Left ventricle myocardium inferior (tissue), 1 donor: Measurements from ENCODE around the gene NUP205. TPM values are rescaled to one million over a fixed set of nuclear protein-coding genes. Genes with fewer than 3 reads are reported as not detected.
A peak's percentile ranks its signal among the peaks of the same experiment; 100 is the strongest.
"Not testable (repeated sequence)": the region's sequence is repeated elsewhere in the genome, so short reads cannot be mapped to it uniquely, and the experiment has no call there.

Experiments
- DNase-seq: peaks from one replicate; pipeline ENCODE4 v3.0.0-alpha.2; 2020
- H3K27ac ChIP-seq: fragments of 200-600 bp; replicated peaks from 2 replicates; pipeline ENCODE4 v1.8.0; 2021
- H3K27me3 ChIP-seq: fragments of 200-600 bp; 2 replicates; pipeline ENCODE4 v1.8.0; 2021; ENCODE audit warnings: low read depth
- H3K36me3 ChIP-seq: fragments of 200-600 bp; 2 replicates; pipeline ENCODE4 v1.8.0; 2021
- H3K4me1 ChIP-seq: fragments of 200-600 bp; 2 replicates; pipeline ENCODE4 v1.8.0; 2021
- H3K4me3 ChIP-seq: fragments of 200-600 bp; 2 replicates; pipeline ENCODE4 v1.8.0; 2021; ENCODE audit warnings: mild to moderate bottlenecking, moderate library complexity
- H3K9me3 ChIP-seq: fragments of 200-600 bp; replicated peaks from 2 replicates; pipeline ENCODE4 v1.8.0; 2021
- CTCF ChIP-seq: fragments of 200-600 bp; IDR thresholded peaks from 2 replicates; pipeline ENCODE4 v1.8.0; 2021; ENCODE audit warnings: antibody characterized with exemption, mild to moderate bottlenecking, borderline replicate concordance
- intact Hi-C: fragments of 100-400 bp; cut with micrococcal nuclease; formaldehyde crosslinking; loops from one replicate; pipeline ENCODE4 v1.11.0; 2022
- total RNA-seq: library from RNA; stranded (reverse); fragmentation: NEBNext Ultra II Directional; extraction: Animal tissue kit (Norgen Biotek cat#: 25700); gene quantifications from one replicate; pipeline ENCODE4 v1.2.1, GENCODE V29; 2021
- donor health status: DM: no; HTN: yes; CAD: no; lungs with severe emphysema.

NUP205 gene
- total RNA-seq, 1 donor from 2014 or later = 14.3 TPM

DNA sequence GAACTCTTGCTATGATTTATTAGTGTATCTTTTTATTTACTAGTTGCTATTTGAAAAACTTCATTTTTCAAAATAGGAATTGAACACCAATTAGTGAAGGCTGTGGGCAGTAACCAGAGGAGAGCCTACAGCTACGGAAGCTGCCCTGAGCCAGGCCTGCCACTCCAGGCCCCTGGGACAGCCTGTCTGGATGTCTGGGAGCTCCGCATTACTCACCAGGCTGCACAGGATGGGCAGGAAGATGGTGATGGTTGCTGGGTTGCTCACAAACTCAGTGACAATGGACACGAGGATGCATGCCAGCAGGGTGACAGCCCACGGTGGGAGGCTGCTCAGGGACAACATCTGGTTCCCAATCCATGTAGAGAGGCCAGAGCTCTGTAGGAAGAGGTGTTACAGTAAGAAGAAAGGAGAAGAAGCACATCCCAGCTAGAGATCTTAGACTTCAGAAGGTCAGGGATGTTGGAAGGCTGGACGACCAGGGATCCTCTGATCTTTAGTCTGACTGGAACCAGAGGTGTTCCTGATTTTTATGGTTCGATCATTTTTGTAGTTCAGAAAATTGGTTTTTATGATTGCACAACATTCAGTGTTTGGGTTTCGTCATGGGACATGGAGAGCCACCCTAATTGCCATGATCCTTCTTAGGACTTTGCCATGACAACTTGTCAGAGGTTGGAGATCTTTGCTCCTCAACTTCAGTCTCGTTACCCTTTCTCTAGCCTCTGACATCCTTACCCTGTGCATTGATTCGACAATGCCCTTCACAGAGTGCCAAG lies 127.8 kb downstream of the NUP205 start:
- Histone ChIP-seq H3K36me3 (peaks cover 13% of the 10 kb centered on the region), H3K27ac (no peak overlapping the region), H3K4me1 (peaks cover 36% of the 10 kb centered on the region), H3K27me3 (no peaks in the 10 kb centered on the region), H3K9me3 (no peaks in the 10 kb centered on the region), H3K4me3 (no peak overlapping the region)
- no peak for DNase-seq
- no peak for TF ChIP-seq CTCF
- intact Hi-C loops = no loop called here

DNA sequence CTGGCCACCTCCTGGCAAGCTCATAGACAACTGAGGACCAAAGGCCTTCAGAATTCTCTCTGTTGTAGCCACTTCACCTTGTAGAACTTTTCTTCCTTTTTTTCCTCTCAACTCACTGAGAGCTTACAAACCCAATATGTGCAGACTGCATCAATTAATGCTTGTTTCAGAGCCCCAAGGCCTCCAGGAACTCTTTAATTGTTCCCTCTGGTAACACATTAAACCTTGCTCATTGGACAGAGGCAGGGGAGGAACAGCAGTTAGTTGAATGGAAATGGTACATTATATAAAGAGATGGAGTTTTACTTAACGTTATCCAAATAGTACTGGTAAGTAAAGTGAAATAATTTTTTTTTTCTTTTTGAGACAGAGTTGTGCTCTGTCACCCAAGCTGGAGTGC lies 129.7 kb downstream of the NUP205 start:
- no peak overlapping the region for H3K27ac ChIP-seq
- H3K4me3 ChIP-seq = no peak overlapping the region
- TF ChIP-seq CTCF = no peak
- H3K4me1 ChIP-seq = peaks cover 22% of the 10 kb centered on the region
- peaks cover 24% of the 10 kb centered on the region for H3K36me3 ChIP-seq
- no peaks in the 10 kb centered on the region for H3K27me3 ChIP-seq
- intact Hi-C loops = no loop called here
- H3K9me3 ChIP-seq = no peaks in the 10 kb centered on the region
- no peak for DNase-seq

DNA sequence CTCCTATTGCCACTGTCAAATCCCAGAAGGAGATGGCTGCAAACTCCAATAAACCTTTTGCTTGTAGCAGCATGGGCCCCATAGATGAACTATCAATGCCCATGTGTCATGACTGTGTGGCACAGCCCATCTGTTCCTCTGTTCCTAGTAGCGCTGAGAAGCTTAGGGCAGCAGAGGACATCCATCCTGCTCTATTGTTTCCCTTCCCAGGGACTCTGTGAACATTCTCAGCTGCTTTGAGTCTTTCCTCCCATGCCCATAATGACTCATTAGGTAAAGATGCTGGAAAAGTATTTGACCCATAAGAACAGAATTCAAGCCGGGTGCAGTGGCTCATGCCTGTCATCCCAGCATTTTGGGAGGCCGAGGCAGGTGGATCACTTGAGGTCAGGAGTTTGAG lies 132.8 kb downstream of the NUP205 start:
- intact Hi-C loops = no loop called here
- no peaks in the 10 kb centered on the region for H3K27me3 ChIP-seq
- no peak overlapping the region for H3K27ac ChIP-seq
- TF ChIP-seq CTCF = no peak
- no peak for DNase-seq
- peaks cover 27% of the 10 kb centered on the region for H3K36me3 ChIP-seq
- H3K9me3 ChIP-seq = no peaks in the 10 kb centered on the region
- H3K4me3 ChIP-seq = no peak overlapping the region
- H3K4me1 ChIP-seq = peaks cover 15% of the 10 kb centered on the region

DNA sequence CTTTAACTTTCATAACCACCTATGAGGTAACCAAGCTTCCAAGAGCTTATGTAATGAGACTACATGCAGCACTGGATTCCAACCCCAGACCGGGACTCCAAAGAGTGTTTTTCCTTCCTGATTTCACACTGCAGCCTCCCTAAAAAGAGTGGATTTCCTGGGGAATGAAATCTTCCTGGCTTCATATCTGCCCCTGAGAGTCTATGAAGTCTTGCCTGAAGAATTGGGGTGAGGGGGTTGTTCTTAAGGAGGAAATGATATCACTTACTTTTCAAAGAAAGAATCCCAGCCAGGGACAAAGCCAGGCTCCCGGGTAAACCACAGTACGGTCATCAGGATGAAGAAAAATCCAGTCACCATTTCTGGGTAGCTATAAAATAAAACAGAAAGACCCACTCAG lies 134.3 kb downstream of the NUP205 start:
- Histone ChIP-seq H3K4me1 (peaks cover 16% of the 10 kb centered on the region), H3K36me3 (peaks cover 27% of the 10 kb centered on the region), H3K27me3 (no peaks in the 10 kb centered on the region), H3K4me3 (no peak overlapping the region), H3K9me3 (no peaks in the 10 kb centered on the region), H3K27ac (no peak overlapping the region)
- intact Hi-C loops = no loop called here
- no peak for TF ChIP-seq CTCF
- DNase-seq = no peak

DNA sequence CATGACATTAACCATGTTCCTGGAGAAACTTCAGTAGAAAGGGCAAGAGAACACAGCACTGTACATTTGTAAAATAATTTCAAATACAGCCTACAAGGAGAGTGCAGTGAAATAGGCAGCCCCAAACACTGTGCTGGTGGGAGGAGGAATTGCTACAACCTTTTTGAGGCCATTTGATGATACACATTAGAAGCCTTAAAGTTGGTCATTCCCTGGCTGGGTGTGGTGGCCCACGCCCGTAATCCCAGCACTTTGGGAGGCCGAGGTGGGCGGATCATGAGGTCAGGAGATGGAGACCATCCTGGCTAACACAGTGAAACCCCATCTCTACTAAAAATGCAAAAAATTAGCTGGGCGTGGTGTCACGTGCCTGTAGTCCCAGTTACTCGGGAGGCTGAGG lies 134.9 kb downstream of the NUP205 start:
- peaks cover 27% of the 10 kb centered on the region for H3K36me3 ChIP-seq
- H3K4me3 ChIP-seq, DNase-seq, H3K27me3 ChIP-seq, H3K9me3 ChIP-seq, H3K27ac ChIP-seq, intact Hi-C loops: not testable (repeated sequence)
- peaks cover 21% of the 10 kb centered on the region for H3K4me1 ChIP-seq

- Histone ChIP-seq H3K36me3 (peaks cover 27% of the 10 kb centered on the region), H3K4me3 (no peak overlapping the region), H3K27ac (peak overlapping the region; percentile 14), H3K27me3 (no peaks in the 10 kb centered on the region), H3K9me3 (no peaks in the 10 kb centered on the region), H3K4me1 (peaks cover 23% of the 10 kb centered on the region)
- no peak for DNase-seq
- intact Hi-C loops = no loop called here
- TF ChIP-seq CTCF = no peak
Observed at GRCh38 chr7:135693558-135693957, 135.8 kb downstream of the NUP205 start.
